HepG2 (cell line): ENCODE measurements around the gene STYX. TPM values are rescaled to one million over a fixed set of nuclear protein-coding genes. Genes with fewer than 3 reads are reported as not detected.

Experiments
- ERF ChIP-seq: IDR thresholded peaks from 2 replicates; pipeline ENCODE4 v1.6.1; 2018; ENCODE audit warnings: missing biosample characterization, missing genetic modification reagents
- KLF15 ChIP-seq: sonication (generic); formaldehyde crosslinking; IDR thresholded peaks from 2 replicates; pipeline ENCODE4 v1.8.1; 2023; ENCODE audit warnings: borderline replicate concordance, mild to moderate bottlenecking, inconsistent platforms, missing genetic modification reagents, mixed read lengths
- KLF6 ChIP-seq: IDR thresholded peaks from 2 replicates; pipeline ENCODE4 v1.8.0; 2016; ENCODE audit warnings: missing biosample characterization, missing genetic modification reagents
- KMT2A ChIP-seq: sonication (generic); formaldehyde crosslinking; IDR thresholded peaks from 2 replicates; pipeline ENCODE4 v1.4.0; 2020; ENCODE audit warnings: missing genetic modification reagents
- SP2 ChIP-seq: sonication (generic); formaldehyde crosslinking; IDR thresholded peaks from 2 replicates; pipeline ENCODE4 v1.5.1; 2020; ENCODE audit warnings: mild to moderate bottlenecking, missing genetic modification reagents
- SP4 ChIP-seq: sonication (generic); formaldehyde crosslinking; IDR thresholded peaks from 2 replicates; pipeline ENCODE4 v1.8.1; 2023; ENCODE audit warnings: mild to moderate bottlenecking, missing genetic modification reagents
- SPEN ChIP-seq: sonication (generic); formaldehyde crosslinking; IDR thresholded peaks from 2 replicates; pipeline ENCODE4 v1.5.1; 2020; ENCODE audit warnings: low read depth, mild to moderate bottlenecking, missing genetic modification reagents
- YY1 ChIP-seq: IDR thresholded peaks from 2 replicates; pipeline ENCODE4 v1.6.1; 2011; ENCODE audit warnings: low read length, low read depth, moderate library complexity, mild to moderate bottlenecking; ENCODE audit not compliant: insufficient read depth, insufficient replicate concordance
- ZKSCAN8 ChIP-seq: IDR thresholded peaks from 2 replicates; pipeline ENCODE4 v1.6.1; 2016; ENCODE audit warnings: borderline replicate concordance, missing genetic modification reagents, missing compliant biosample characterization
- ZNF225 ChIP-seq: sonication (generic); formaldehyde crosslinking; IDR thresholded peaks from 2 replicates; pipeline ENCODE4 v1.4.0; 2020; ENCODE audit warnings: mild to moderate bottlenecking, missing genetic modification reagents
- ZNF264 ChIP-seq: sonication (generic); formaldehyde crosslinking; IDR thresholded peaks from 2 replicates; pipeline ENCODE4 v1.4.0; 2020; ENCODE audit warnings: missing genetic modification reagents
- ZNF329 ChIP-seq: sonication (generic); formaldehyde crosslinking; IDR thresholded peaks from 2 replicates; pipeline ENCODE4 v1.9.0; 2021; ENCODE audit warnings: low read depth, mild to moderate bottlenecking, missing genetic modification reagents
- ZNF350 ChIP-seq: sonication (generic); formaldehyde crosslinking; IDR thresholded peaks from 2 replicates; pipeline ENCODE4 v1.4.0; 2020; ENCODE audit warnings: mild to moderate bottlenecking, low read depth, missing genetic modification reagents, borderline replicate concordance
- ZNF383 ChIP-seq: sonication (generic); formaldehyde crosslinking; IDR thresholded peaks from 2 replicates; pipeline ENCODE4 v1.4.0; 2020; ENCODE audit warnings: missing genetic modification reagents, mild to moderate bottlenecking, borderline replicate concordance
- ZNF556 ChIP-seq: sonication (generic); formaldehyde crosslinking; IDR thresholded peaks from 2 replicates; pipeline ENCODE4 v1.4.0; 2020; ENCODE audit warnings: mild to moderate bottlenecking, missing genetic modification reagents, borderline replicate concordance
- ZSCAN25 ChIP-seq: sonication (generic); formaldehyde crosslinking; IDR thresholded peaks from 2 replicates; pipeline ENCODE4 v1.8.0; 2022; ENCODE audit warnings: mild to moderate bottlenecking, missing genetic modification reagents
- polyA plus RNA-seq, 8 experiments: library from polyadenylated mRNA; depleted of rRNA in 3 of 8; stranded (reverse) in 7 of 8; unstranded in 1 of 8; fragments of >200 nt; fragmentation: Illumina TruSeq in 4 of 8; extraction: Trizol in 4 of 8; gene quantifications; 2 replicates each; pipeline versions ENCODE4 v1.2.1 to v1.2.3, GENCODE V29; 2011 to 2016; ENCODE audit warnings: low read depth in 4 of 8, missing spikeins in 1 of 8, mixed read lengths in 1 of 8; ENCODE audit not compliant: insufficient read depth in 1 of 8
- total RNA-seq, 5 experiments: library from RNA; depleted of rRNA; stranded (reverse); fragments of >200 nt; fragmentation: Illumina TruSeq; extraction: Trizol; gene quantifications; 2 replicates each; pipeline ENCODE4 v1.2.3, GENCODE V29; 2016; ENCODE audit warnings: low read depth in 1 of 5
- TF ChIP-seq, protein P1 (sequence below): IDR thresholded peaks from 2 replicates; pipeline ENCODE4 v1.6.1; 2018; ENCODE audit warnings: missing genetic modification reagents, mild to moderate bottlenecking, missing compliant biosample characterization
- TF ChIP-seq, protein P2 (sequence below): sonication (generic); formaldehyde crosslinking; IDR thresholded peaks from 2 replicates; pipeline ENCODE4 v1.5.1; 2020; ENCODE audit warnings: mild to moderate bottlenecking, missing genetic modification reagents, moderate library complexity
- TF ChIP-seq, protein P3 (sequence below): sonication (generic); formaldehyde crosslinking; IDR thresholded peaks from 2 replicates; pipeline ENCODE4 v1.5.0; 2020; ENCODE audit warnings: mild to moderate bottlenecking, missing genetic modification reagents, borderline replicate concordance

Gene STYX
- total and polyA plus RNA-seq, 2 of the 13 experiments (the other 11 are each of a cell fraction or from before 2014, with no cell fraction given): 6.6 to 10.9 TPM

DNA sequence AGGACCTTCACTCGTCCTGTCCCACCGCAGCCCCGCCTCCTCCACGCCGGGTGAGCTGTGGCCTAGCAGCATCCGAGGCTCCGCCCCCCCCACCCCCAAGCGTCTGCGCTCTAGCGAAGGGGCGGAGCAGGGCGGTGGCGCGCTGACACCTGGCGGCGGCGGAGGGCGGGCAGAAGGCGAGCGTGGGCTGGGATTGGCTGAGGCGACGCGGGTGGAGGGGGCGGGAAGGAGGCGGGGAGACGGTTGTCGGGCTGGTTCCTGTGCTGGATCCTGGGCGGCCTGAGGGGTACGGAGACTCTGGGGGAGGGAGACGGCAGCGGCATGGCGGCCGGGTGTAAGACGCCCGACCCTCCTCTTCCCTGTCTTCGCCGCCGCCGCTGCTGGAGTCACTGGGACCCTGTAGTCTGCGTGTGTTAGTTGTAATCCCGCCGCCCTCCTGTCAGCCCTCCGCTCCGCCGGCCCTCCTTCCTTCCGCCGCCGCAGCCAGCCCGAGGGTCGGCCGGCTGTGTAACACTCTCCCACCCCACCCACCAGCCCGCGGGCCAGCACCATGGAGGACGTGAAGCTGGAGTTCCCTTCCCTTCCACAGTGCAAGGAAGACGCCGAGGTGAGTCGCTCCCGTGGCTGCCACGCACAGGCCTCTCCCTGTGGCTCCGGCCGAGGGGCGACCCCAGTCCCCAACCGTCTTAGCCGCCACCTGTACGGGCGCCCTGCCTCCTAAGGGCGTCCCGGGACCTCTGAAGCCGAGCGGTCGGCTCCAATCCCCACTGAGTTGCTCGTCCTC is at the start of gene STYX (continued):
- TF ChIP-seq ZNF329 (CRISPR knock-in tag) (0 out of 2 replicates have a peak, but pooled peaks have one; percentile 61), SP4 (CRISPR knock-in tag) (peak; percentile 95), ZSCAN25 (CRISPR knock-in tag) (0 out of 2 replicates have a peak, but pooled peaks have one; percentile 27), YY1 (peak; percentile 86), KLF6 (CRISPR knock-in tag) (peak; percentile 55; the same call in 1 of the 2 replicates), ZKSCAN8 (CRISPR knock-in tag) (0 out of 2 replicates have a peak, but pooled peaks have one; percentile 12), KLF15 (no peak), ERF (peak; percentile 40; the same call in 1 of the 2 replicates), SP2 (CRISPR knock-in tag) (peak; percentile 85), ZNF383 (CRISPR knock-in tag) (0 out of 2 replicates have a peak, but pooled peaks have one; percentile 52), ZNF556 (CRISPR knock-in tag) (peak; percentile 44), ZNF225 (CRISPR knock-in tag) (peak; percentile 72; the same call in 1 of the 2 replicates), ZNF264 (CRISPR knock-in tag) (no peak), ZNF350 (CRISPR knock-in tag) (peak; percentile 76), KMT2A (CRISPR knock-in tag) (peak; percentile 72), SPEN (peak; percentile 86)
- TF ChIP-seq, protein P1, sequence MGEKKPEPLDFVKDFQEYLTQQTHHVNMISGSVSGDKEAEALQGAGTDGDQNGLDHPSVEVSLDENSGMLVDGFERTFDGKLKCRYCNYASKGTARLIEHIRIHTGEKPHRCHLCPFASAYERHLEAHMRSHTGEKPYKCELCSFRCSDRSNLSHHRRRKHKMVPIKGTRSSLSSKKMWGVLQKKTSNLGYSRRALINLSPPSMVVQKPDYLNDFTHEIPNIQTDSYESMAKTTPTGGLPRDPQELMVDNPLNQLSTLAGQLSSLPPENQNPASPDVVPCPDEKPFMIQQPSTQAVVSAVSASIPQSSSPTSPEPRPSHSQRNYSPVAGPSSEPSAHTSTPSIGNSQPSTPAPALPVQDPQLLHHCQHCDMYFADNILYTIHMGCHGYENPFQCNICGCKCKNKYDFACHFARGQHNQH (CRISPR knock-in tag): peak; percentile 48
- TF ChIP-seq, protein P2, sequence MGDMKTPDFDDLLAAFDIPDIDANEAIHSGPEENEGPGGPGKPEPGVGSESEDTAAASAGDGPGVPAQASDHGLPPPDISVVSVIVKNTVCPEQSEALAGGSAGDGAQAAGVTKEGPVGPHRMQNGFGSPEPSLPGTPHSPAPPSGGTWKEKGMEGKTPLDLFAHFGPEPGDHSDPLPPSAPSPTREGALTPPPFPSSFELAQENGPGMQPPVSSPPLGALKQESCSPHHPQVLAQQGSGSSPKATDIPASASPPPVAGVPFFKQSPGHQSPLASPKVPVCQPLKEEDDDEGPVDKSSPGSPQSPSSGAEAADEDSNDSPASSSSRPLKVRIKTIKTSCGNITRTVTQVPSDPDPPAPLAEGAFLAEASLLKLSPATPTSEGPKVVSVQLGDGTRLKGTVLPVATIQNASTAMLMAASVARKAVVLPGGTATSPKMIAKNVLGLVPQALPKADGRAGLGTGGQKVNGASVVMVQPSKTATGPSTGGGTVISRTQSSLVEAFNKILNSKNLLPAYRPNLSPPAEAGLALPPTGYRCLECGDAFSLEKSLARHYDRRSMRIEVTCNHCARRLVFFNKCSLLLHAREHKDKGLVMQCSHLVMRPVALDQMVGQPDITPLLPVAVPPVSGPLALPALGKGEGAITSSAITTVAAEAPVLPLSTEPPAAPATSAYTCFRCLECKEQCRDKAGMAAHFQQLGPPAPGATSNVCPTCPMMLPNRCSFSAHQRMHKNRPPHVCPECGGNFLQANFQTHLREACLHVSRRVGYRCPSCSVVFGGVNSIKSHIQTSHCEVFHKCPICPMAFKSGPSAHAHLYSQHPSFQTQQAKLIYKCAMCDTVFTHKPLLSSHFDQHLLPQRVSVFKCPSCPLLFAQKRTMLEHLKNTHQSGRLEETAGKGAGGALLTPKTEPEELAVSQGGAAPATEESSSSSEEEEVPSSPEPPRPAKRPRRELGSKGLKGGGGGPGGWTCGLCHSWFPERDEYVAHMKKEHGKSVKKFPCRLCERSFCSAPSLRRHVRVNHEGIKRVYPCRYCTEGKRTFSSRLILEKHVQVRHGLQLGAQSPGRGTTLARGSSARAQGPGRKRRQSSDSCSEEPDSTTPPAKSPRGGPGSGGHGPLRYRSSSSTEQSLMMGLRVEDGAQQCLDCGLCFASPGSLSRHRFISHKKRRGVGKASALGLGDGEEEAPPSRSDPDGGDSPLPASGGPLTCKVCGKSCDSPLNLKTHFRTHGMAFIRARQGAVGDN (CRISPR knock-in tag): peak; percentile 81
- TF ChIP-seq, protein P3, sequence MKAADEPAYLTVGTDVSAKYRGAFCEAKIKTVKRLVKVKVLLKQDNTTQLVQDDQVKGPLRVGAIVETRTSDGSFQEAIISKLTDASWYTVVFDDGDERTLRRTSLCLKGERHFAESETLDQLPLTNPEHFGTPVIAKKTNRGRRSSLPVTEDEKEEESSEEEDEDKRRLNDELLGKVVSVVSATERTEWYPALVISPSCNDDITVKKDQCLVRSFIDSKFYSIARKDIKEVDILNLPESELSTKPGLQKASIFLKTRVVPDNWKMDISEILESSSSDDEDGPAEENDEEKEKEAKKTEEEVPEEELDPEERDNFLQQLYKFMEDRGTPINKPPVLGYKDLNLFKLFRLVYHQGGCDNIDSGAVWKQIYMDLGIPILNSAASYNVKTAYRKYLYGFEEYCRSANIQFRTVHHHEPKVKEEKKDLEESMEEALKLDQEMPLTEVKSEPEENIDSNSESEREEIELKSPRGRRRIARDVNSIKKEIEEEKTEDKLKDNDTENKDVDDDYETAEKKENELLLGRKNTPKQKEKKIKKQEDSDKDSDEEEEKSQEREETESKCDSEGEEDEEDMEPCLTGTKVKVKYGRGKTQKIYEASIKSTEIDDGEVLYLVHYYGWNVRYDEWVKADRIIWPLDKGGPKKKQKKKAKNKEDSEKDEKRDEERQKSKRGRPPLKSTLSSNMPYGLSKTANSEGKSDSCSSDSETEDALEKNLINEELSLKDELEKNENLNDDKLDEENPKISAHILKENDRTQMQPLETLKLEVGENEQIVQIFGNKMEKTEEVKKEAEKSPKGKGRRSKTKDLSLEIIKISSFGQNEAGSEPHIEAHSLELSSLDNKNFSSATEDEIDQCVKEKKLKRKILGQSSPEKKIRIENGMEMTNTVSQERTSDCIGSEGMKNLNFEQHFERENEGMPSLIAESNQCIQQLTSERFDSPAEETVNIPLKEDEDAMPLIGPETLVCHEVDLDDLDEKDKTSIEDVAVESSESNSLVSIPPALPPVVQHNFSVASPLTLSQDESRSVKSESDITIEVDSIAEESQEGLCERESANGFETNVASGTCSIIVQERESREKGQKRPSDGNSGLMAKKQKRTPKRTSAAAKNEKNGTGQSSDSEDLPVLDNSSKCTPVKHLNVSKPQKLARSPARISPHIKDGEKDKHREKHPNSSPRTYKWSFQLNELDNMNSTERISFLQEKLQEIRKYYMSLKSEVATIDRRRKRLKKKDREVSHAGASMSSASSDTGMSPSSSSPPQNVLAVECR (CRISPR knock-in tag): peak; percentile 95
